Measurements from ENCODE around the gene KIAA0753.

Gene KIAA0753

GRCh38 chr17:6611231-6611630, 29.3 kb downstream of the KIAA0753 start:
- ChIA-PET POLR2A (no interaction called here), CTCF (no interaction called here)
- TF ChIP-seq BHLHE40 (IDR thresholded peaks at IDR 0.05; ENCODE audit: borderline replicate concordance) = no peak
- no peak for TF ChIP-seq HDGF (IDR thresholded peaks at IDR 0.05; ENCODE audit: borderline replicate concordance)
- TF ChIP-seq L3MBTL2 (conservative IDR thresholded peaks at IDR 0.05) = no peak
- TF ChIP-seq FOXK2 (IDR thresholded peaks at IDR 0.05) = no peak
- TF ChIP-seq ARNT (IDR thresholded peaks at IDR 0.05) = no peak
- no peak for TF ChIP-seq CTBP1 (IDR thresholded peaks at IDR 0.05; ENCODE audit: borderline replicate concordance)
- TF ChIP-seq FOXA1 (IDR thresholded peaks at IDR 0.05) = no peak
- no peak for TF ChIP-seq SUZ12 (IDR thresholded peaks at IDR 0.05)
- no peak for TF ChIP-seq ELF4 (IDR thresholded peaks at IDR 0.05)
- TF ChIP-seq LEF1 (IDR thresholded peaks at IDR 0.05; ENCODE audit: borderline replicate concordance) = no peak
- no peak for TF ChIP-seq ZNF384 (IDR thresholded peaks at IDR 0.05)
- no peak for TF ChIP-seq FOXM1 (IDR thresholded peaks at IDR 0.05; ENCODE audit: borderline replicate concordance)
- TF ChIP-seq NFRKB (IDR thresholded peaks at IDR 0.05) = no peak
- TF ChIP-seq TARDBP (IDR thresholded peaks at IDR 0.05) = no peak
- TF ChIP-seq PKNOX1 (IDR thresholded peaks at IDR 0.05) = no peak
- TF ChIP-seq SP1 (IDR thresholded peaks at IDR 0.05) = no peak
- no peak for DNase-seq (ENCODE audit: extremely low spot score)

- DNase-seq (ENCODE audit: extremely low spot score) = no peak
- no peak for TF ChIP-seq FOXM1 (IDR thresholded peaks at IDR 0.05; ENCODE audit: borderline replicate concordance)
- no peak for TF ChIP-seq TARDBP (IDR thresholded peaks at IDR 0.05)
- TF ChIP-seq BHLHE40 (IDR thresholded peaks at IDR 0.05; ENCODE audit: borderline replicate concordance) = no peak
- TF ChIP-seq HDGF (IDR thresholded peaks at IDR 0.05; ENCODE audit: borderline replicate concordance) = no peak
- TF ChIP-seq SP1 (IDR thresholded peaks at IDR 0.05) = no peak
- TF ChIP-seq NFRKB (IDR thresholded peaks at IDR 0.05) = no peak
- no peak for TF ChIP-seq FOXK2 (IDR thresholded peaks at IDR 0.05)
- no peak for TF ChIP-seq L3MBTL2 (conservative IDR thresholded peaks at IDR 0.05)
- no peak for TF ChIP-seq ARNT (IDR thresholded peaks at IDR 0.05)
- TF ChIP-seq SUZ12 (IDR thresholded peaks at IDR 0.05) = no peak
- no peak for TF ChIP-seq PKNOX1 (IDR thresholded peaks at IDR 0.05)
- TF ChIP-seq ELF4 (IDR thresholded peaks at IDR 0.05) = no peak
- TF ChIP-seq CTBP1 (IDR thresholded peaks at IDR 0.05; ENCODE audit: borderline replicate concordance) = no peak
- no peak for TF ChIP-seq FOXA1 (IDR thresholded peaks at IDR 0.05)
- TF ChIP-seq ZNF384 (IDR thresholded peaks at IDR 0.05) = no peak
- CTCF ChIA-PET = no interaction called here
- POLR2A ChIA-PET = no interaction called here
Observed at GRCh38 chr17:6610011-6610410, 30.5 kb downstream of the KIAA0753 start.

- no peak for TF ChIP-seq BHLHE40 (IDR thresholded peaks at IDR 0.05; ENCODE audit: borderline replicate concordance)
- TF ChIP-seq L3MBTL2 (conservative IDR thresholded peaks at IDR 0.05) = no peak
- TF ChIP-seq HDGF (IDR thresholded peaks at IDR 0.05; ENCODE audit: borderline replicate concordance) = no peak
- no peak for TF ChIP-seq FOXK2 (IDR thresholded peaks at IDR 0.05)
- TF ChIP-seq ELF4 (IDR thresholded peaks at IDR 0.05) = no peak
- no peak for TF ChIP-seq CTBP1 (IDR thresholded peaks at IDR 0.05; ENCODE audit: borderline replicate concordance)
- no peak for TF ChIP-seq TARDBP (IDR thresholded peaks at IDR 0.05)
- no peak for TF ChIP-seq ZNF384 (IDR thresholded peaks at IDR 0.05)
- no peak for TF ChIP-seq PKNOX1 (IDR thresholded peaks at IDR 0.05)
- no peak for TF ChIP-seq FOXM1 (IDR thresholded peaks at IDR 0.05; ENCODE audit: borderline replicate concordance)
- TF ChIP-seq SP1 (IDR thresholded peaks at IDR 0.05) = no peak
- ChIA-PET CTCF (no interaction called here), POLR2A (no interaction called here)
- DNase-seq (ENCODE audit: extremely low spot score) = no peak
Observed at GRCh38 chr17:6608321-6608720, 32.2 kb downstream of the KIAA0753 start.

- no peak for TF ChIP-seq LEF1 (IDR thresholded peaks at IDR 0.05; ENCODE audit: borderline replicate concordance)
- TF ChIP-seq ZNF384 (IDR thresholded peaks at IDR 0.05) = no peak
- TF ChIP-seq PKNOX1 (IDR thresholded peaks at IDR 0.05) = no peak
- TF ChIP-seq ELF4 (IDR thresholded peaks at IDR 0.05) = no peak
- TF ChIP-seq FOXK2 (IDR thresholded peaks at IDR 0.05) = no peak
- no peak for TF ChIP-seq SP1 (IDR thresholded peaks at IDR 0.05)
- TF ChIP-seq SUZ12 (IDR thresholded peaks at IDR 0.05) = no peak
- no peak for TF ChIP-seq HDGF (IDR thresholded peaks at IDR 0.05; ENCODE audit: borderline replicate concordance)
- no peak for TF ChIP-seq CTBP1 (IDR thresholded peaks at IDR 0.05; ENCODE audit: borderline replicate concordance)
- no peak for TF ChIP-seq L3MBTL2 (conservative IDR thresholded peaks at IDR 0.05)
- TF ChIP-seq NFRKB (IDR thresholded peaks at IDR 0.05) = no peak
- no peak for TF ChIP-seq ARNT (IDR thresholded peaks at IDR 0.05)
- TF ChIP-seq TARDBP (IDR thresholded peaks at IDR 0.05) = no peak
- no peak for TF ChIP-seq FOXM1 (IDR thresholded peaks at IDR 0.05; ENCODE audit: borderline replicate concordance)
- TF ChIP-seq BHLHE40 (IDR thresholded peaks at IDR 0.05; ENCODE audit: borderline replicate concordance) = no peak
- no peak for DNase-seq (ENCODE audit: extremely low spot score)
- ChIA-PET POLR2A (no interaction called here), CTCF (no interaction called here)
Observed at GRCh38 chr17:6605142-6605541, 35.4 kb downstream of the KIAA0753 start.

GRCh38 chr17:6603744-6604325, 36.7 kb downstream of the KIAA0753 start:
- no peak for TF ChIP-seq CTBP1 (IDR thresholded peaks at IDR 0.05; ENCODE audit: borderline replicate concordance)
- no peak for TF ChIP-seq LEF1 (IDR thresholded peaks at IDR 0.05; ENCODE audit: borderline replicate concordance)
- TF ChIP-seq SP1 (IDR thresholded peaks at IDR 0.05) = no peak
- TF ChIP-seq ELF4 (IDR thresholded peaks at IDR 0.05) = no peak
- TF ChIP-seq FOXK2 (IDR thresholded peaks at IDR 0.05) = no peak
- no peak for TF ChIP-seq SUZ12 (IDR thresholded peaks at IDR 0.05)
- no peak for TF ChIP-seq NFRKB (IDR thresholded peaks at IDR 0.05)
- TF ChIP-seq BHLHE40 (IDR thresholded peaks at IDR 0.05; ENCODE audit: borderline replicate concordance) = no peak
- no peak for TF ChIP-seq HDGF (IDR thresholded peaks at IDR 0.05; ENCODE audit: borderline replicate concordance)
- no peak for TF ChIP-seq TARDBP (IDR thresholded peaks at IDR 0.05)
- no peak for TF ChIP-seq FOXA1 (IDR thresholded peaks at IDR 0.05)
- no peak for TF ChIP-seq FOXM1 (IDR thresholded peaks at IDR 0.05; ENCODE audit: borderline replicate concordance)
- no peak for TF ChIP-seq ARNT (IDR thresholded peaks at IDR 0.05)
- TF ChIP-seq L3MBTL2 (conservative IDR thresholded peaks at IDR 0.05) = no peak
- no peak for TF ChIP-seq PKNOX1 (IDR thresholded peaks at IDR 0.05)
- TF ChIP-seq ZNF384 (IDR thresholded peaks at IDR 0.05) = no peak
- DNase-seq (ENCODE audit: extremely low spot score) = no peak
- CTCF ChIA-PET = no interaction called here

More at GRCh38 chr17:6603744-6604325, 36.7 kb downstream of the KIAA0753 start:
- POLR2A ChIA-PET = no interaction called here
